GM12878 (cell line): Measurements from ENCODE around the gene PJA1. TPM values are rescaled to one million over a fixed set of nuclear protein-coding genes. Genes with fewer than 3 reads are reported as not detected.

ENCODE experiments used
- ATAC-seq: fragments of 200-7000 bp; cut with Tn5 transposase; 3 replicates; pipeline ENCODE4 v1.9.1; 2020; ENCODE audit warnings: mild to moderate bottlenecking, moderate library complexity
- BruUV-seq: library from RNA; stranded (reverse); fragments of 400-500 nt; replicated peaks from 2 replicates; lab custom pipeline; 2021; lab: Mats Ljungman, UMichigan
- CTCF ChIA-PET: fragments of 300-600 bp; sonication (Branson Sonifier 250); formaldehyde crosslinking; extraction: SDS; loops from one replicate; lab custom pipeline; 2021; ENCODE audit warnings: inconsistent platforms; lab: Yijun Ruan, JAX
- POLR2A ChIA-PET: fragments of 350-600 bp; formaldehyde crosslinking; extraction: SDS; loops from one replicate; lab custom pipeline; 2021; ENCODE audit warnings: inconsistent platforms; lab: Charles Lee
- RAD21 ChIA-PET: fragments of 300-600 bp; sonication (Branson Sonifier 250); formaldehyde crosslinking; loops from one replicate; lab custom pipeline; 2023; ENCODE audit warnings: antibody characterized with exemption; ENCODE audit not compliant: unreplicated experiment; lab: Charles Lee
- SMC1A ChIA-PET: fragments of 300-600 bp; sonication (Branson Sonifier 250); formaldehyde crosslinking; loops from one replicate; lab custom pipeline; 2023; ENCODE audit not compliant: unreplicated experiment, uncharacterized antibody; lab: Charles Lee
- DNase-seq: peaks from one replicate; pipeline ENCODE4 v3.0.0-alpha.2; 2011; ENCODE audit warnings: low read depth, low spot score
- FAIRE-seq: peaks from 3 replicates; lab custom pipeline; 2011; peaks lifted over from hg19 to GRCh38; lab: Jason Lieb, UNC
- H2AFZ ChIP-seq: 2 replicates; pipeline ENCODE4 v1.6.0; 2011; ENCODE audit warnings: low read depth, low read length, control low read depth; ENCODE audit not compliant: control insufficient read depth
- H3K27ac ChIP-seq: 2 replicates; pipeline ENCODE4 v1.5.1; 2011; ENCODE audit warnings: control low read depth; ENCODE audit not compliant: control insufficient read depth, insufficient read depth
- H3K27me3 ChIP-seq, 2 experiments: replicated peaks in 1 of 2; 2 replicates each; pipeline versions ENCODE4 v1.6.0 to v1.6.1; 2011; ENCODE audit warnings: low read length in 1 of 2; ENCODE audit not compliant: control insufficient read depth in 2 of 2, insufficient read depth in 2 of 2
- H3K36me3 ChIP-seq, 2 experiments: 2 replicates each; pipeline ENCODE4 v1.5.1; 2011; ENCODE audit warnings: low read length in 1 of 2; ENCODE audit not compliant: control insufficient read depth in 2 of 2, insufficient read depth in 2 of 2
- H3K4me1 ChIP-seq: 2 replicates; pipeline ENCODE4 v1.6.1; 2011; ENCODE audit warnings: mild to moderate bottlenecking, low read length, moderate library complexity, mixed read lengths; ENCODE audit not compliant: control insufficient read depth, insufficient read depth
- H3K4me2 ChIP-seq: 2 replicates; pipeline ENCODE4 v1.6.0; 2011; ENCODE audit warnings: control low read depth; ENCODE audit not compliant: control insufficient read depth, insufficient read depth
- H3K4me3 ChIP-seq: fragments of 200-600 bp; sonication (generic); 2 replicates; pipeline ENCODE4 v1.5.1; 2016
- H3K79me2 ChIP-seq: 2 replicates; pipeline ENCODE4 v1.6.0; 2011; ENCODE audit warnings: low read length; ENCODE audit not compliant: control insufficient read depth, insufficient read depth
- H3K9ac ChIP-seq: 2 replicates; pipeline ENCODE4 v1.8.0; 2011; ENCODE audit warnings: low read length, control low read depth, mixed read lengths; ENCODE audit not compliant: control insufficient read depth, insufficient read depth
- H3K9me3 ChIP-seq: replicated peaks from 3 replicates; pipeline ENCODE4 v1.5.1; 2011; ENCODE audit warnings: mild to moderate bottlenecking, low read length; ENCODE audit not compliant: control insufficient read depth, insufficient read depth
- H4K20me1 ChIP-seq: 2 replicates; pipeline ENCODE4 v1.6.0; 2011; ENCODE audit not compliant: control insufficient read depth, insufficient read depth
- ASH2L ChIP-seq: fragments of 300-600, 200-600 bp; sonication (generic); IDR thresholded peaks from 2 replicates; pipeline ENCODE4 v1.6.1; 2017; ENCODE audit warnings: low read depth, mild to moderate bottlenecking, borderline replicate concordance
- ATF7 ChIP-seq: fragments of 450-650 bp; IDR thresholded peaks from 2 replicates; pipeline ENCODE4 v1.6.1; 2016; ENCODE audit warnings: low read depth, mild to moderate bottlenecking
- CBFB ChIP-seq: IDR thresholded peaks from 2 replicates; pipeline ENCODE4 v1.6.1; 2016; ENCODE audit warnings: antibody characterized with exemption, low read depth
- CEBPB ChIP-seq, 2 experiments: fragments of 150-350 bp in 1 of 2; IDR thresholded peaks; 2 replicates each; pipeline ENCODE4 v1.6.1; 2012 to 2014; ENCODE audit warnings: low read depth in 2 of 2, low read length in 2 of 2, borderline replicate concordance in 1 of 2, inconsistent platforms in 1 of 2
- CHD4 ChIP-seq: fragments of 200-600 bp; sonication (generic); IDR thresholded peaks from 2 replicates; pipeline ENCODE4 v1.6.1; 2016; ENCODE audit warnings: mild to moderate bottlenecking
- EGR1 ChIP-seq, 2 experiments: IDR thresholded peaks; 1 replicate in 1 of 2; 2 replicates in 1 of 2; pipeline ENCODE4 v1.6.1; 2011 to 2012; ENCODE audit warnings: low read depth in 2 of 2, low read length in 2 of 2, borderline replicate concordance in 1 of 2, mild to moderate bottlenecking in 1 of 2, moderate library complexity in 1 of 2
- HDGF ChIP-seq: fragments of 450-650 bp; IDR thresholded peaks from 2 replicates; pipeline ENCODE4 v1.6.1; 2016; ENCODE audit warnings: antibody characterized with exemption
- IKZF1 ChIP-seq: fragments of 450-650 bp; conservative IDR thresholded peaks from 2 replicates; pipeline ENCODE4 v1.6.1; 2017; ENCODE audit warnings: antibody characterized with exemption, mild to moderate bottlenecking
- IRF5 ChIP-seq: fragments of 450-650 bp; IDR thresholded peaks from 2 replicates; pipeline ENCODE4 v1.6.1; 2017; ENCODE audit warnings: borderline replicate concordance
- MTA3 ChIP-seq: IDR thresholded peaks from 2 replicates; pipeline ENCODE4 v1.6.1; 2012; ENCODE audit warnings: low read length, inconsistent platforms, borderline replicate concordance
- RAD51 ChIP-seq: fragments of 450-650 bp; IDR thresholded peaks from 2 replicates; pipeline ENCODE4 v1.6.1; 2016; ENCODE audit warnings: moderate library complexity, mild to moderate bottlenecking, inconsistent platforms
- SIX5 ChIP-seq: IDR thresholded peaks from 2 replicates; pipeline ENCODE4 v1.6.1; 2011; ENCODE audit warnings: mild to moderate bottlenecking, low read depth, low read length, moderate library complexity; ENCODE audit not compliant: severe bottlenecking
- SKIL ChIP-seq: fragments of 450-650 bp; IDR thresholded peaks from 2 replicates; pipeline ENCODE4 v1.6.1; 2017; ENCODE audit warnings: mild to moderate bottlenecking, low read depth, inconsistent platforms; ENCODE audit not compliant: poor library complexity, severe bottlenecking
- SMAD1 ChIP-seq: fragments of 450-650 bp; IDR thresholded peaks from 2 replicates; pipeline ENCODE4 v1.6.1; 2018; ENCODE audit warnings: mild to moderate bottlenecking, low read depth; ENCODE audit not compliant: partially characterized antibody
- USF1 ChIP-seq: IDR thresholded peaks from 2 replicates; pipeline ENCODE4 v1.6.1; 2011; ENCODE audit warnings: borderline replicate concordance, low read depth, mild to moderate bottlenecking, moderate library complexity, mixed read lengths, low read length; ENCODE audit not compliant: insufficient read depth; ENCODE audit errors: extremely low read length
- ZBTB4 ChIP-seq: fragments of 450-650 bp; formaldehyde crosslinking; IDR thresholded peaks from 2 replicates; pipeline ENCODE4 v1.4.0; 2022; ENCODE audit warnings: mild to moderate bottlenecking, moderate library complexity
- ZNF217 ChIP-seq: fragments of 450-650 bp; IDR thresholded peaks from 2 replicates; pipeline ENCODE4 v1.6.1; 2017; ENCODE audit warnings: antibody characterized with exemption, mild to moderate bottlenecking
- ZNF24 ChIP-seq: fragments of 450-650 bp; IDR thresholded peaks from 2 replicates; pipeline ENCODE4 v1.6.1; 2017; ENCODE audit warnings: antibody characterized with exemption, mild to moderate bottlenecking
- ZSCAN29 ChIP-seq: fragments of 450-650 bp; IDR thresholded peaks from 2 replicates; pipeline ENCODE4 v1.6.1; 2017; ENCODE audit warnings: mild to moderate bottlenecking, moderate library complexity
- in situ Hi-C: fragments of 300-500 bp; cut with MboI; formaldehyde crosslinking; loops from 9 replicates; pipeline ENCODE4 v1.14.3; 2018; ENCODE audit warnings: mixed read lengths
- intact Hi-C: fragments of 100-400 bp; cut with micrococcal nuclease; formaldehyde crosslinking; loops from one replicate; pipeline ENCODE4 v1.14.2; 2022; ENCODE audit not compliant: unreplicated experiment
- polyA plus RNA-seq, 11 experiments: library from polyadenylated mRNA; depleted of rRNA in 4 of 11; unstranded in 6 of 11; stranded (reverse) in 5 of 11; fragments of >200 nt; fragmentation: Nextera tagmentation in 4 of 11; fragmentation: Illumina TruSeq in 1 of 11; extraction: Ambion mirVana in 4 of 11; extraction: Trizol in 1 of 11; gene quantifications; 1 replicate in 1 of 11; 2 replicates in 10 of 11; pipeline versions ENCODE4 v1.2.1 to v1.2.3, GENCODE V29; 2011 to 2016; ENCODE audit warnings: inconsistent platforms in 2 of 11, missing spikeins in 2 of 11, low read depth in 1 of 11
- total RNA-seq, 4 experiments: library from RNA; depleted of rRNA in 3 of 4; stranded (reverse); fragments of >200 nt in 3 of 4; fragmentation: Illumina TruSeq in 1 of 4; extraction: Trizol in 1 of 4; gene quantifications; 2 replicates each; pipeline versions ENCODE4 v1.2.1 to v1.2.3, GENCODE V29; 2013 to 2021

PJA1 gene
- total and polyA plus RNA-seq, 10 of the 15 experiments (the other 5 are each of a cell fraction or from before 2014, with no cell fraction given): 5.2 to 19.5 (median 10.8) TPM

- H3K9me3 ChIP-seq: no peaks in the 10 kb centered on the region; the same call in 2 of the 3 replicates
- H3K4me2 ChIP-seq: no peak overlapping the region
- H3K9ac ChIP-seq: no peak overlapping the region
- no peaks in the 10 kb centered on the region for H3K4me1 ChIP-seq
- POLR2A ChIA-PET: interaction anchor here (0.6 kb wide), 1 partner anchor 9 kb away, joined by 3 read pairs; no protein-coding TSS in a partner anchor
- H2AFZ ChIP-seq: no peak overlapping the region
- H4K20me1 ChIP-seq: no peaks in the 10 kb centered on the region
- H3K4me3 ChIP-seq: no peak overlapping the region
- SMC1A ChIA-PET: no interaction called here
- ATAC-seq: no peak
- no peak for FAIRE-seq
- H3K27me3 ChIP-seq: no peaks in the 10 kb centered on the region; a peak in 1 of 4 replicates
- in situ Hi-C loops: no loop called here
- RAD21 ChIA-PET: no interaction called here
- BruUV-seq: no TSS peak
- CTCF ChIA-PET: no interaction called here
- intact Hi-C loops: no loop called here
- no peak for DNase-seq
- H3K27ac ChIP-seq: no peak overlapping the region
- H3K79me2 ChIP-seq: no peaks in the 10 kb centered on the region
- no peaks in the 10 kb centered on the region for H3K36me3 ChIP-seq
- TF ChIP-seq CEBPB (IDR thresholded peaks at IDR 0.05; ENCODE audit: borderline replicate concordance in 1 of 2, low read depth in 2 of 2, low read length in 2 of 2) (no peak), CBFB (no peak), SIX5 (no peak), RAD51 (no peak), MTA3 (no peak), ASH2L (no peak), IKZF1 (no peak), USF1 (no peak), EGR1 (IDR thresholded peaks at IDR 0.05; ENCODE audit: borderline replicate concordance in 1 of 2, low read depth in 2 of 2, low read length in 2 of 2) (no peak), ZNF24 (no peak), HDGF (no peak), ZSCAN29 (no peak), ZNF217 (no peak), ZBTB4 (CRISPR knock-in tag) (no peak), SKIL (no peak), IRF5 (no peak), SMAD1 (no peak), ATF7 (no peak), CHD4 (no peak)
Observed at GRCh38 chrX:69170319-69170718, 5.1 kb upstream of the PJA1 start.
